SKM-1 treated with dmso at 0.1 percent for 144 hours (cell line): ENCODE data around the gene SPEG.

Experiments
- DNase-seq: peaks from one replicate; lab custom pipeline; 2025; ENCODE audit not compliant: unreplicated experiment; lab: John Stamatoyannopoulos, UW

Gene SPEG

GRCh38 chr2:219493086-219493485 is 58.4 kb downstream of the SPEG start:
- DNase-seq, result no peak

- DNase-seq, result no peak
Observed at GRCh38 chr2:219494952-219495530, 60.4 kb downstream of the SPEG start.

DNA sequence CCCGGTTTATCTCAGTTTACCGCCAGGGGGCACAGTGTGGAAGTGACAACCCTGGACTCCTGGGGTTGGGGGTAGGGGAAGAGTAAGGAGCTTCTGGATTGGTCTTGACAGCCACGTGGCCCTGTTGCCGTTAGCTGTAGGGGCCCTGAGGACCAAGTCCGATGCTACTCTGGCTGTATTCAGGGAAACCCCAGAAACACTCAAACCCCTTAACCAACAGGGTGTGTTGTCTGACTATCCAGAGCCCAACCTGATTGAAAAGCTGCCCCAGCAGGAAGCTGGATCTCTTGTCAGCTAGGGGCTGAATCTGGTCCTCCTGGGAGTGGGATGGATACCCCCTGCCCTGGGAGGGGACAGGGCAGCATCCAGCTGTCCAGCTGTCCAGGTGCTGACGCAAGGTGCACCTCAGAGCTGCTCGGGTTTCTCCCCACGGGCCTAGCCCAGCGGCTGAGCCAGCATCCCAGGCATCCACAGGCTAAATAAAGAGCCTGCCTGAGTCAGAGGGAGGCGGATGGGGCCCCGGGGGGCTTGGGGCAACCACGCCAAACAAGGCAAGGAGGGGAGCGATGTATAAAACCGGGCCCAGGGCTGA is 61.0 kb downstream of the SPEG start:
- peak; percentile 75 for DNase-seq

DNA sequence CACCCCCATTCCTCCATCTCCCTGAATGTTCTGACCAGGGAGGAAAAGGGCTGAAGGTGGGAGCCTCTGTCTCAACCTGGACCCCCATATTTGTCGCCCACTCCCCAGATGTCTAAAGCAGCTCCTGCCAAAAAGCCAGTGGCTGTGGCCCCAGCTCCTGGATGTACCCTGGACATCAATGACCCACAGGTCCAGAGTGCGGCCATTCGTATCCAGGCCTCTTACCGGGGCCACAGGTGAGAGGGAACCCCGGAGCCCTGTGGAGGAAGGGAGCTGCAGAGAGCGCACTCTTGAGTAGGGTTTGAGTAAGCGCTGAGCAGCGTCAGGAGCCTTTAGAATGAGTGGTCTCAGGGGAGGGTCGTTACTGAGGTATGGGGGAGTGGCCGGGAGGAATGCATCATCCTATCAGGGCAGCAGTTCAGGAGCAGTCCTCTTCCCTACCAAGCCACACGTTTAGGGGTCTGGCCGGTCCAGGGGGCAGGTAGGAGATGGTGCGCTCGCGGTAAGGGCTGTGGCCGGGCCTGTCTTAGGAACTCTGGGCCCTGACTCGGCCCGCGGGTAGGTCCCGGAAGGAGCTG is 61.7 kb downstream of the SPEG start:
- DNase-seq, result no peak

GRCh38 chr2:219496825-219497494 is 62.3 kb downstream of the SPEG start:
- DNase-seq, result no peak

DNA sequence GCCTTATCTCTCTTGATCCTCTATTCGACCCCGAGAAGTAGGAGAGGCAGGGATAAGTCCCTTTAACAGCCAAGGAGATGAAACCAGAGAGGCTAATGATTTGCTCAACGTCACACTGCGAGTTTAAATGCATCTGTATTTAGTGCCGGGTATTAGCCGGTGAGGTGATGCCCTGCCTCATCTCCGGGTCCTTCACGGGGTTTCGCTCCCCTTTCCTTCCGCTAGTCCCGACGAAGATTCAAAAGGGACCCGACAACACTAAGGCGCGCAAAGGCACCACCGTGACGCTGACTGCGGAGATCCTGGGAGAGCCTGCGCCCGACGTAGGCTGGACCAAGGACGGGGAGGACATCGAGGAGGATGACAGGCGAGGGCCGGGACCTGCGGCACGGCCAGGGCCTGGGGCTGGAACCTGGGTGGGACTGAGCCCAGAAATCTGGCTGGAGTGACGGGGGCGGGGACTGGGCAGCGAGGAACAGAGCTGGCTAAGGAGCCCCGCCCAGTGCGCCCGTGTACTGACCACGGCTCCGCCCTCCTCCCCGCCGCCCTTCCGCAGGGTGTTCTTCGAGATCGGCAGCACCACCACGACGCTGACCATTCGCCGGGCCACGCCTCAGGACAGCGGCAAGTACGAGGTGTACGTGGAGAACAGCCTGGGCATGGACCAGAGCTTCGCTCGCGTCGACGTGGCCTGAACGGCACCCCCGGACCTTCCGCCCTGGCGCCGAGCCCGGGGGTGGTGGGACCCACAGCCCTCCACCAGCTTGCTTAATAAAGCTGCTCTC is 63.0 kb downstream of the SPEG start:
- DNase-seq, result peak; percentile 49

GRCh38 chr2:219498280-219499057 is 63.8 kb downstream of the SPEG start, which contains the start of gene GMPPA:
TSS of gene GMPPA (plus strand) at chr2:219498891. CDS start at chr2:219499976, 1,085 bp downstream.
- DNase-seq, result peak; percentile 97

DNA sequence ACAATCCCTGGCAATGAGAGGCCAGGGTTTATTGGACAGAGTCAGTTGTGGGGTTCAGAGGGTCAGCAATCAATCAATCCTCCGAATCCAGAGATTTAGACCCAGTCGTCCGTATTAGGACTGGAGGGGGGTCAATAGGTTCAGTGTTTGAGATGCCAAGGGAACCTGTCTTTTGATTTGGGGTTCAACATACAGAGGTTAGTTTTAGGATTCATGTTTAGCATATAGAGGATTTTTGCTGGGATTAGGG is 64.3 kb downstream of the SPEG start:
- DNase-seq, result no peak

DNA sequence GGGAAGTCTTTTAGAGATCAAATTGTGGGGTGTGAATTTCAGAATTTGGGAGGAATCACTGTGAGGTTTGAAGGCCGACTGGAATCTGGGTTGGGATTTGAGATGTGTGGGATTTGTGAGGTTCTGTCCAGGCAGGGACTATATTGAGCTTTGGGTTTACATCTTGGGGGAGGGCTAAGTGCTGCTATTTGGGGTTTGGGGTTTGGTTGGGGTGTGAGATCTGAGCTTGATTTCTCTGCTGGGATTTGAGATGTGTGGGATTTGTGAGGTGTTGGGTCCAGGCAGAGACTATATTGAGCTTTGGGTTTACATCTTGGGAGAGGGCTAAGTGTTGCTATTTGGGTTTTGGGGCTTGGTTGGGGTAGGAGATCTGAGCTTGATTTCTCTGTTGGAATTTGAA is 64.9 kb downstream of the SPEG start:
- no peak for DNase-seq

- DNase-seq, result no peak
Observed at GRCh38 chr2:219500135-219500534, 65.5 kb downstream of the SPEG start.

DNA sequence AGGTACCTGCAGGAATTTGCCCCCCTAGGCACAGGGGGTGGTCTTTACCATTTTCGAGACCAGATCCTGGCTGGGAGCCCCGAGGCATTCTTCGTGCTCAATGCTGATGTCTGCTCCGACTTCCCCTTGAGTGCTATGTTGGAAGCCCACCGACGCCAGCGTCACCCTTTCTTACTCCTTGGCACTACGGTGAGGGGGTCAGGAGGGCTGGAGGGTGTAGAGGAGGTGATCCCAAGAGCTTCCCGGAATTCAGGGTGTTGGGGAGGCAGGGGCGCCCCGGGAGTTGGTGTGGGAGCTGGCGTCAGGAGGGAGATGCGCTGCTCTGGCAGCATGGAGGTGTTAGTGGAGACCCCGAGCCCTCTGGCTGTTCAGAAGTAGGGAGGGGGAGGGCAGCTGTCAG is 67.2 kb downstream of the SPEG start:
- no peak for DNase-seq

- DNase-seq, result no peak
Observed at GRCh38 chr2:219502618-219503017, 68.0 kb downstream of the SPEG start.

DNA sequence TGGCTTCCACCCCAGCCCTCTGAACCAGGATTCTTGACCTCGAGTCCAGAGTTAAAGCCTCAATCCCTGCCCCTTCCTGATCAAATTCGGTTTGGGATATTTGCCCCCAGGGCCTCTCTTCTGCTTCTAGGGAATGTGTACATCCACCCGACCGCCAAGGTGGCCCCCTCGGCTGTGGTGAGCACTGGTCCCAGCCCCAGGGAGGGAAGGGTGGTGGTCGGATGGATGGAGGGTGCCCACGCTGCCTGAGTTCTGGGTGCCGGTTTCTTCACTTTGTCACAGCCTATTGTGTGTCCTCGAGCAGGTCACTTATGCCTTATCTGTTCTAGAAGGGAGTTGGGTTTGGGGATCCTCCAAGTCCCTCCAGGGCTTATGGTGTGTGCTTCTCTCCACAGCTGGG is 70.9 kb downstream of the SPEG start:
- DNase-seq, result no peak

GRCh38 chr2:219506153-219506801 is 71.6 kb downstream of the SPEG start:
- no peak for DNase-seq

GRCh38 chr2:219506802-219507526 is 72.3 kb downstream of the SPEG start:
- no peak for DNase-seq

- DNase-seq, result no peak
Observed at GRCh38 chr2:219507581-219508443, 73.2 kb downstream of the SPEG start.

- no peak for DNase-seq
Observed at GRCh38 chr2:219508444-219508734, 73.7 kb downstream of the SPEG start.

GRCh38 chr2:219508971-219509779 is 74.5 kb downstream of the SPEG start:
- no peak for DNase-seq
